Mesenchymal stem cell (in vitro differentiated cells and primary cell): Measurements from ENCODE around the gene ARID3A.

Source experiments
- DNase-seq: peaks from one replicate; pipeline ENCODE4 v3.0.0-alpha.2; 2013
- H2AFZ ChIP-seq: one replicate; pipeline ENCODE4 v1.6.1; 2013; ENCODE audit warnings: low read depth, mild to moderate bottlenecking, control low read depth, inconsistent platforms, low read length, moderate library complexity
- H2AK5ac ChIP-seq: 2 replicates; pipeline ENCODE4 v1.6.1; 2013; ENCODE audit warnings: low read length, moderate library complexity, mild to moderate bottlenecking, inconsistent platforms; ENCODE audit not compliant: severe bottlenecking
- H2BK120ac ChIP-seq: one replicate; pipeline ENCODE4 v1.6.1; 2013; ENCODE audit warnings: low read depth, mild to moderate bottlenecking, inconsistent platforms, low read length, moderate library complexity
- H2BK12ac ChIP-seq, 2 experiments: one replicate each; pipeline ENCODE4 v1.6.1; 2013; ENCODE audit warnings: inconsistent platforms in 2 of 2, low read length in 2 of 2, mild to moderate bottlenecking in 2 of 2, moderate library complexity in 2 of 2, control low read depth in 1 of 2
- H2BK15ac ChIP-seq: one replicate; pipeline ENCODE4 v1.6.1; 2013; ENCODE audit warnings: mild to moderate bottlenecking, low read depth, inconsistent platforms; ENCODE audit not compliant: poor library complexity, severe bottlenecking
- H2BK5ac ChIP-seq: 2 replicates; pipeline ENCODE4 v1.6.1; 2013; ENCODE audit warnings: low read depth, mild to moderate bottlenecking, low read length, control low read depth, inconsistent platforms; ENCODE audit not compliant: poor library complexity, severe bottlenecking
- H3K14ac ChIP-seq, 2 experiments: one replicate each; pipeline ENCODE4 v1.6.1; 2013; ENCODE audit warnings: inconsistent platforms in 2 of 2, low read length in 2 of 2, control low read depth in 1 of 2, mild to moderate bottlenecking in 1 of 2, moderate library complexity in 1 of 2
- H3K18ac ChIP-seq, 2 experiments: one replicate each; pipeline ENCODE4 v1.6.1; 2013; ENCODE audit warnings: inconsistent platforms in 2 of 2, low read length in 2 of 2, control low read depth in 1 of 2, low read depth in 1 of 2, mild to moderate bottlenecking in 1 of 2
- H3K23ac ChIP-seq, 2 experiments: one replicate each; pipeline ENCODE4 v1.6.1; 2013; ENCODE audit warnings: inconsistent platforms in 2 of 2, low read length in 2 of 2, mild to moderate bottlenecking in 2 of 2, moderate library complexity in 2 of 2, control low read depth in 1 of 2
- H3K27ac ChIP-seq: 2 replicates; pipeline ENCODE4 v1.5.1; 2013; ENCODE audit warnings: mild to moderate bottlenecking, moderate library complexity, low read length, control low read depth, inconsistent platforms; ENCODE audit not compliant: poor library complexity, severe bottlenecking
- H3K27me3 ChIP-seq, 2 experiments: 2 replicates each; pipeline versions ENCODE4 v1.6.1 to v1.7.0; 2013; ENCODE audit warnings: low read length in 2 of 2, mild to moderate bottlenecking in 2 of 2, moderate library complexity in 2 of 2, control low read depth in 1 of 2, inconsistent platforms in 1 of 2; ENCODE audit not compliant: control insufficient read depth in 1 of 2, insufficient read depth in 1 of 2
- H3K36me3 ChIP-seq, 2 experiments: 2 replicates each; pipeline versions ENCODE4 v1.6.1 to v1.7.0; 2013; ENCODE audit warnings: low read length in 2 of 2, control low read depth in 1 of 2, inconsistent platforms in 1 of 2, low read depth in 1 of 2, mild to moderate bottlenecking in 1 of 2; ENCODE audit not compliant: insufficient read depth in 2 of 2, control insufficient read depth in 1 of 2
- H3K4ac ChIP-seq, 2 experiments: one replicate each; pipeline ENCODE4 v1.6.1; 2013; ENCODE audit warnings: inconsistent platforms in 2 of 2, low read length in 2 of 2, mild to moderate bottlenecking in 2 of 2, moderate library complexity in 2 of 2, control low read depth in 1 of 2, low read depth in 1 of 2
- H3K4me1 ChIP-seq: 2 replicates; pipeline ENCODE4 v1.6.1; 2013; ENCODE audit warnings: low read depth, low read length, control low read depth; ENCODE audit not compliant: control insufficient read depth, insufficient read depth
- H3K4me2 ChIP-seq: 2 replicates; pipeline ENCODE4 v1.6.1; 2013; ENCODE audit warnings: low read length, mild to moderate bottlenecking, inconsistent platforms; ENCODE audit not compliant: poor library complexity, severe bottlenecking
- H3K4me3 ChIP-seq, 2 experiments: 2 replicates each; pipeline versions ENCODE4 v1.5.1 to v1.7.0; 2013; ENCODE audit warnings: low read length in 2 of 2, mild to moderate bottlenecking in 2 of 2, control low read depth in 1 of 2, low read depth in 1 of 2; ENCODE audit not compliant: insufficient read depth in 1 of 2
- H3K79me1 ChIP-seq: replicated peaks from 2 replicates; pipeline ENCODE4 v1.6.1; 2013; ENCODE audit warnings: mild to moderate bottlenecking, control low read depth, low read length, inconsistent platforms; ENCODE audit not compliant: poor library complexity, severe bottlenecking
- H3K9ac ChIP-seq: 2 replicates; pipeline ENCODE4 v1.7.0; 2013; ENCODE audit warnings: mild to moderate bottlenecking, low read length, moderate library complexity
- H3K9me3 ChIP-seq: 2 replicates; pipeline ENCODE4 v1.7.0; 2013; ENCODE audit warnings: mild to moderate bottlenecking, low read length; ENCODE audit not compliant: control insufficient read depth
- H4K8ac ChIP-seq: one replicate; pipeline ENCODE4 v1.6.1; 2013; ENCODE audit warnings: inconsistent platforms, mild to moderate bottlenecking, low read length, moderate library complexity
- H4K91ac ChIP-seq: one replicate; pipeline ENCODE4 v1.6.1; 2013; ENCODE audit warnings: mild to moderate bottlenecking, low read length, inconsistent platforms
- whole genome bisulfite sequencing: methylation state at CpG from one replicate; pipeline ENCODE4 v1.1.7; 2013; ENCODE audit warnings: mixed read lengths; 5-methylcytosine and 5-hydroxymethylcytosine counted together

Gene ARID3A

DNA sequence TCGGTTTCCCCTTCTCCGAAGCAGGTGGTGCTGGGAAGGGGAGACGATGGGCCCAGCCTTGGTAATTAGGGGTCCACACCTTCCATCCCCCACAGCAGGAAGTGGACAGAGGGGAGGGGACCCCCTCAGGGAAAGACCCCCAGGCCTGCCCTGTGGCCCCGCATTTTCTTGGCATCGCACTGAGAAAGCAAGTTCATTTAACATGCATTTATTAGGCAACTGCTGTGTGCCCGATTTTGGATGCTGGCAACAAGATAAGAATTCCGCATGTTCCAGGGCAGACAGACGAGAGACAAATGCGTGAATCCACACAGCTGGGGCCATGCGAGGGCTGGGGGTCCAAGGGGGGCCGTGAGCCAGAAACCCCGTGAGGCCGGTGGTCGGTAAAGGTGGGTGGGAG is 28.4 kb downstream of the ARID3A start:
- H3K9me3 ChIP-seq = no peaks in the 10 kb centered on the region
- H2AK5ac ChIP-seq = peak overlapping the region; percentile 29
- H4K91ac ChIP-seq = peak overlapping the region; percentile 99
- H3K9ac ChIP-seq = no peak overlapping the region
- H3K79me1 ChIP-seq = no peaks in the 10 kb centered on the region
- H3K4ac ChIP-seq = peak overlapping the region; percentile 55 to 93
- peaks cover 5 to 21% of the 10 kb centered on the region in 2 experiments for H3K36me3 ChIP-seq
- peak overlapping the region; percentile 100 for H2BK15ac ChIP-seq
- peak overlapping the region; percentile 89 to 97 for H3K18ac ChIP-seq
- H3K23ac ChIP-seq = peak overlapping the region in 1 of 2 experiments; percentile 95
- WGBS = 52% methylated on average over 13 of the region's 14 CpGs
- no peaks in the 10 kb centered on the region for H3K27me3 ChIP-seq
- peak overlapping the region; percentile 99 for H2BK120ac ChIP-seq
- peak overlapping the region; percentile 93 for H4K8ac ChIP-seq
- H3K27ac ChIP-seq = peak overlapping the region; percentile 98
- peaks cover 78% of the 10 kb centered on the region for H3K4me1 ChIP-seq
- H2AFZ ChIP-seq = no peak overlapping the region
- peak overlapping the region; percentile 14 to 98 for H2BK12ac ChIP-seq
- H2BK5ac ChIP-seq = peak overlapping the region; percentile 66
- H3K14ac ChIP-seq = peak overlapping the region in 1 of 2 experiments; percentile 97
- no peak for DNase-seq
- H3K4me2 ChIP-seq = no peak overlapping the region
- no peak overlapping the region for H3K4me3 ChIP-seq

GRCh38 chr19:954672-955494 is 29.0 kb downstream of the ARID3A start:
- peak overlapping the region; percentile 99 for H2BK120ac ChIP-seq
- H2AFZ ChIP-seq = no peak overlapping the region
- H3K4me2 ChIP-seq = no peak overlapping the region
- WGBS = 43% methylated on average over 40 of the region's 43 CpGs
- no peak overlapping the region for H3K9ac ChIP-seq
- H3K4ac ChIP-seq = peak overlapping the region; percentile 93 to 96
- H3K14ac ChIP-seq = no peak overlapping the region
- peak overlapping the region; percentile 98 for H3K27ac ChIP-seq
- H2AK5ac ChIP-seq = peak overlapping the region; percentile 98
- peak overlapping the region; percentile 100 for H2BK15ac ChIP-seq
- peaks cover 75% of the 10 kb centered on the region for H3K4me1 ChIP-seq
- H4K91ac ChIP-seq = peak overlapping the region; percentile 99
- peaks cover 9 to 27% of the 10 kb centered on the region in 2 experiments for H3K36me3 ChIP-seq
- peak overlapping the region in 1 of 2 experiments; percentile 25 for H3K4me3 ChIP-seq
- H3K79me1 ChIP-seq = no peaks in the 10 kb centered on the region
- peak overlapping the region in 1 of 2 experiments; percentile 9 for H3K23ac ChIP-seq
- H2BK5ac ChIP-seq = peak overlapping the region; percentile 66
- DNase-seq = peak; percentile 57
- peak overlapping the region; percentile 34 to 84 for H2BK12ac ChIP-seq
- H4K8ac ChIP-seq = peak overlapping the region; percentile 97
- H3K27me3 ChIP-seq = no peaks in the 10 kb centered on the region
- peak overlapping the region; percentile 89 to 97 for H3K18ac ChIP-seq
- no peaks in the 10 kb centered on the region for H3K9me3 ChIP-seq

- H3K4ac ChIP-seq = peak overlapping the region; percentile 95 to 96
- no peaks in the 10 kb centered on the region for H3K9me3 ChIP-seq
- peak overlapping the region in 1 of 2 experiments; percentile 85 for H3K23ac ChIP-seq
- H4K91ac ChIP-seq = peak overlapping the region; percentile 99
- no peak overlapping the region for H3K4me3 ChIP-seq
- no peaks in the 10 kb centered on the region for H3K27me3 ChIP-seq
- H3K18ac ChIP-seq = peak overlapping the region; percentile 97
- H2BK12ac ChIP-seq = peak overlapping the region; percentile 69 to 92
- 39% methylated on average over 51 of the region's 55 CpGs for WGBS
- peak overlapping the region; percentile 46 for H3K4me2 ChIP-seq
- H2BK5ac ChIP-seq = peak overlapping the region; percentile 98
- H2BK120ac ChIP-seq = peak overlapping the region; percentile 99
- H3K9ac ChIP-seq = no peak overlapping the region
- peak overlapping the region; percentile 100 for H2BK15ac ChIP-seq
- peak overlapping the region; percentile 97 for H4K8ac ChIP-seq
- H3K14ac ChIP-seq = peak overlapping the region in 1 of 2 experiments; percentile 72
- peaks cover 20 to 35% of the 10 kb centered on the region in 2 experiments for H3K36me3 ChIP-seq
- no peak overlapping the region for H2AFZ ChIP-seq
- peaks cover 2% of the 10 kb centered on the region for H3K79me1 ChIP-seq
- H2AK5ac ChIP-seq = peak overlapping the region; percentile 98
- H3K27ac ChIP-seq = peak overlapping the region; percentile 98
- peaks cover 80% of the 10 kb centered on the region for H3K4me1 ChIP-seq
- peak; percentile 73 for DNase-seq
Observed at GRCh38 chr19:955803-956765, 30.2 kb downstream of the ARID3A start.
